WTC11 (cell line): Measurements from ENCODE around the gene FBXO36. TPM values are rescaled to one million over a fixed set of nuclear protein-coding genes. Genes with fewer than 3 reads are reported as not detected.

ENCODE experiments used
- ATAC-seq: fragments of 200-7000 bp; cut with Tn5 transposase; 2 replicates; pipeline ENCODE4 v1.10.0; 2021; ENCODE audit warnings: mild to moderate bottlenecking, moderate library complexity
- CTCF ChIA-PET: fragments of 300-600 bp; sonication (Branson Sonifier 250); formaldehyde crosslinking; loops from one replicate; lab custom pipeline; 2021; ENCODE audit warnings: antibody characterized with exemption; lab: Charles Lee
- POLR2A ChIA-PET: fragments of 350-600 bp; sonication (Branson Sonifier 250); formaldehyde crosslinking; loops from one replicate; lab custom pipeline; 2021; ENCODE audit warnings: antibody characterized with exemption; lab: Charles Lee
- DNase-seq: peaks from one replicate; pipeline ENCODE4 v3.0.0; 2021; ENCODE audit warnings: low spot score
- H3K27ac Mint-ChIP-seq: 2 replicates; pipeline ENCODE4 v1.8.0; 2021; ENCODE audit warnings: mixed read lengths
- H3K27me3 Mint-ChIP-seq: 2 replicates; pipeline ENCODE4 v1.8.0; 2021; ENCODE audit warnings: low read depth, mild to moderate bottlenecking, moderate library complexity, mixed read lengths
- H3K36me3 Mint-ChIP-seq: 2 replicates; pipeline ENCODE4 v1.8.0; 2021; ENCODE audit warnings: mixed read lengths
- H3K4me1 Mint-ChIP-seq: 2 replicates; pipeline ENCODE4 v1.8.0; 2022; ENCODE audit warnings: mixed read lengths
- H3K4me3 Mint-ChIP-seq: 2 replicates; pipeline ENCODE4 v1.8.0; 2021; ENCODE audit warnings: mild to moderate bottlenecking, moderate library complexity, mixed read lengths
- H3K9me3 Mint-ChIP-seq: 2 replicates; pipeline ENCODE4 v1.8.0; 2021; ENCODE audit warnings: mixed read lengths
- CREM ChIP-seq: sonication (generic); formaldehyde crosslinking; IDR thresholded peaks from 2 replicates; pipeline ENCODE4 v1.8.1; 2022; ENCODE audit warnings: mild to moderate bottlenecking, missing genetic modification reagents, moderate library complexity
- E2F1 ChIP-seq: sonication (generic); formaldehyde crosslinking; IDR thresholded peaks from 2 replicates; pipeline ENCODE4 v1.8.0; 2022; ENCODE audit warnings: mild to moderate bottlenecking, missing genetic modification reagents
- E2F5 ChIP-seq: sonication (generic); formaldehyde crosslinking; IDR thresholded peaks from 2 replicates; pipeline ENCODE4 v1.8.1; 2022; ENCODE audit warnings: mild to moderate bottlenecking, moderate library complexity, missing genetic modification reagents
- FOXJ3 ChIP-seq: sonication (generic); formaldehyde crosslinking; IDR thresholded peaks from 2 replicates; pipeline ENCODE4 v1.9.0; 2021; ENCODE audit warnings: missing genetic modification reagents, mild to moderate bottlenecking, borderline replicate concordance
- FOXP1 ChIP-seq: sonication (generic); formaldehyde crosslinking; IDR thresholded peaks from 2 replicates; pipeline ENCODE4 v1.8.0; 2022; ENCODE audit warnings: missing genetic modification reagents, mild to moderate bottlenecking, moderate library complexity, borderline replicate concordance
- MXD4 ChIP-seq: fragments of 250-450 bp; sonication (Bioruptor Pico); IDR thresholded peaks from 2 replicates; pipeline ENCODE4 v1.8.0; 2021; ENCODE audit warnings: mild to moderate bottlenecking, moderate library complexity, borderline replicate concordance
- NFYB ChIP-seq: sonication (generic); formaldehyde crosslinking; conservative IDR thresholded peaks from 2 replicates; pipeline ENCODE4 v1.8.0; 2022; ENCODE audit warnings: low read depth, missing genetic modification reagents
- OVOL2 ChIP-seq: fragments of 250-450 bp; sonication (Bioruptor Pico); IDR thresholded peaks from 2 replicates; pipeline ENCODE4 v1.9.0; 2021; ENCODE audit warnings: mild to moderate bottlenecking, borderline replicate concordance
- PREB ChIP-seq: sonication (generic); formaldehyde crosslinking; IDR thresholded peaks from 2 replicates; pipeline ENCODE4 v1.8.1; 2022; ENCODE audit warnings: mild to moderate bottlenecking, missing genetic modification reagents, moderate library complexity, borderline replicate concordance
- PRRX2 ChIP-seq: fragments of 250-450 bp; sonication (Bioruptor Pico); IDR thresholded peaks from 2 replicates; pipeline ENCODE4 v1.8.0; 2021; ENCODE audit warnings: mild to moderate bottlenecking
- RORB ChIP-seq: fragments of 250-450 bp; sonication (Bioruptor Pico); IDR thresholded peaks from 2 replicates; pipeline ENCODE4 v1.9.0; 2021; ENCODE audit warnings: mild to moderate bottlenecking
- ZBTB43 ChIP-seq: sonication (generic); formaldehyde crosslinking; IDR thresholded peaks from 2 replicates; pipeline ENCODE4 v1.8.1; 2023; ENCODE audit warnings: mild to moderate bottlenecking, missing genetic modification reagents
- ZNF425 ChIP-seq: fragments of 250-450 bp; sonication (Bioruptor Pico); conservative IDR thresholded peaks from 2 replicates; pipeline ENCODE4 v1.9.0; 2021; ENCODE audit warnings: mild to moderate bottlenecking
- ZNF671 ChIP-seq: fragments of 250-450 bp; sonication (Bioruptor Pico); IDR thresholded peaks from 2 replicates; pipeline ENCODE4 v1.8.0; 2021; ENCODE audit warnings: mild to moderate bottlenecking
- total RNA-seq: library from RNA; stranded (reverse); gene quantifications from 3 replicates; pipeline ENCODE4 v1.2.3, GENCODE V29; 2021
- TF ChIP-seq, protein P1 (sequence below): sonication (generic); formaldehyde crosslinking; IDR thresholded peaks from 2 replicates; pipeline ENCODE4 v1.8.0; 2022; ENCODE audit warnings: mild to moderate bottlenecking, missing genetic modification reagents
- TF ChIP-seq, protein P2 (sequence below): fragments of 200-600 bp; IDR thresholded peaks from 2 replicates; pipeline ENCODE4 v1.8.0; 2022; ENCODE audit warnings: antibody characterized with exemption

The FBXO36 gene
- total RNA-seq, 1 experiment from 2014 or later, result 5.3 TPM

DNA sequence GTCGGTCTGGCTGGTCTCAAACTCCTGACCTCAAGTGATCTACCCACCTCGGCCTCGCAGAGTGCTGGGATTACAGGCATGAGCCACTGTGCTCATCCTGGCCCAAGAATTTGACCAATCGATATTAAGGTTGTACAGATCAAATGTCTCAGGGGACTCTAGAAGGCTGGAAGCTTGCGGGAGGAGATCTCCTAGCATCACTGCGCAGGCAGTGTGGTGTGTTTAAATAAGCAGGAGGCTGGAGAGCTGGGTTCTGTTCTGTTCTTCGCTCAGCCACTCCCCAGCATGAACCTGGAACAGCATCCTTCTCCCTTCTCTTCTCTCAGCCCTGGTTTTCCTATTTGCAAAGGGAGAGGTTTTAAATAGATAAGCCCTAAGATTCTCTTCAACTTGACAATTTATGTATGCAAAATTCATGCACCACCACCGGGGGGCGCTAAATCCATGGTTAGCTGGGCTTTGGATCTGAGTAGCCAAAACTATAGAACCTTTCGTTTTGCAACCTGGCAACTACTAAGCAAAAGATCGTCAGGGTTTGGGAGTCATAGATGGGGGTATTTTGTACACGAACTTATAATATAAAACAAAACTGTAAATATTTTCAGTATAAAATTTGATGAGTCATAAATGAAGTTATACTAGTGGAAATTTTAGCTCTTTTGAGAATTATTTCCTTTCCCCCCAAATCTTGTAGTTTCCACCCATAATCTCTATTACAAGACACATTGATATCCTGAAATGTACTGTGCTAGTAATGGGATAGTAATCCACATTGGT lies 85.8 kb downstream of the FBXO36 start:
- no peak overlapping the region for H3K4me3 Mint-ChIP-seq
- CTCF ChIA-PET, result interaction anchor here (0.6 to 3.8 kb wide), 9 partner anchors 9 to 603 kb away, joined by 3 to 34 read pairs (median 5); partner anchors contain the start of gene SLC16A14
- no peak overlapping the region for H3K27ac Mint-ChIP-seq
- POLR2A ChIA-PET, result interaction anchor here (0.6 to 1.2 kb wide), 2 partner anchors 45 to 152 kb away, joined by 3 read pairs; no protein-coding TSS in a partner anchor
- H3K36me3 Mint-ChIP-seq, result no peaks in the 10 kb centered on the region
- ATAC-seq (peak; percentile 70), DNase-seq (peak; percentile 82)
- H3K4me1 Mint-ChIP-seq, result peaks cover 6% of the 10 kb centered on the region; the same call in 1 of the 2 replicates
- H3K27me3 Mint-ChIP-seq, result no peaks in the 10 kb centered on the region
- H3K9me3 Mint-ChIP-seq, result no peaks in the 10 kb centered on the region
- TF ChIP-seq, protein P1, sequence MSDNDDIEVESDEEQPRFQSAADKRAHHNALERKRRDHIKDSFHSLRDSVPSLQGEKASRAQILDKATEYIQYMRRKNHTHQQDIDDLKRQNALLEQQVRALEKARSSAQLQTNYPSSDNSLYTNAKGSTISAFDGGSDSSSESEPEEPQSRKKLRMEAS, result no peak
- TF ChIP-seq, protein P2, sequence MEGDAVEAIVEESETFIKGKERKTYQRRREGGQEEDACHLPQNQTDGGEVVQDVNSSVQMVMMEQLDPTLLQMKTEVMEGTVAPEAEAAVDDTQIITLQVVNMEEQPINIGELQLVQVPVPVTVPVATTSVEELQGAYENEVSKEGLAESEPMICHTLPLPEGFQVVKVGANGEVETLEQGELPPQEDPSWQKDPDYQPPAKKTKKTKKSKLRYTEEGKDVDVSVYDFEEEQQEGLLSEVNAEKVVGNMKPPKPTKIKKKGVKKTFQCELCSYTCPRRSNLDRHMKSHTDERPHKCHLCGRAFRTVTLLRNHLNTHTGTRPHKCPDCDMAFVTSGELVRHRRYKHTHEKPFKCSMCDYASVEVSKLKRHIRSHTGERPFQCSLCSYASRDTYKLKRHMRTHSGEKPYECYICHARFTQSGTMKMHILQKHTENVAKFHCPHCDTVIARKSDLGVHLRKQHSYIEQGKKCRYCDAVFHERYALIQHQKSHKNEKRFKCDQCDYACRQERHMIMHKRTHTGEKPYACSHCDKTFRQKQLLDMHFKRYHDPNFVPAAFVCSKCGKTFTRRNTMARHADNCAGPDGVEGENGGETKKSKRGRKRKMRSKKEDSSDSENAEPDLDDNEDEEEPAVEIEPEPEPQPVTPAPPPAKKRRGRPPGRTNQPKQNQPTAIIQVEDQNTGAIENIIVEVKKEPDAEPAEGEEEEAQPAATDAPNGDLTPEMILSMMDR, result peak; percentile 81

- CTCF ChIA-PET, result interaction anchor here (0.6 to 3.8 kb wide), 8 partner anchors 14 to 602 kb away, joined by 3 to 34 read pairs (median 6); partner anchors contain the start of gene SLC16A14
- ATAC-seq (no peak), DNase-seq (no peak)
- H3K27ac Mint-ChIP-seq, result 0 out of 2 replicates have a peak overlapping the region, but pooled peaks have one; percentile 47
- TF ChIP-seq E2F1 (CRISPR knock-in tag) (no peak), ZNF425 (CRISPR knock-in tag) (no peak), FOXP1 (CRISPR knock-in tag) (no peak), PRRX2 (CRISPR knock-in tag) (no peak), MXD4 (CRISPR knock-in tag) (no peak)
- TF ChIP-seq, protein P1, result no peak
- no peak overlapping the region for H3K4me3 Mint-ChIP-seq
- no peaks in the 10 kb centered on the region for H3K27me3 Mint-ChIP-seq
- H3K36me3 Mint-ChIP-seq, result no peaks in the 10 kb centered on the region
- no peaks in the 10 kb centered on the region for H3K9me3 Mint-ChIP-seq
- POLR2A ChIA-PET, result interaction anchor here (1.2 kb wide), 1 partner anchor 151 kb away, joined by 3 read pairs; no protein-coding TSS in a partner anchor
- peaks cover 6% of the 10 kb centered on the region; the same call in 1 of the 2 replicates for H3K4me1 Mint-ChIP-seq
These were observed 86.4 kb downstream of the FBXO36 start for GRCh38 chr2:230008708-230009066.

GRCh38 chr2:230010501-230010900 lies 88.2 kb downstream of the FBXO36 start:
- Mint-ChIP-seq H3K27ac (no peak overlapping the region), H3K4me3 (no peak overlapping the region), H3K4me1 (peaks cover 6% of the 10 kb centered on the region; the same call in 1 of the 2 replicates), H3K36me3 (peaks cover 4% of the 10 kb centered on the region; the same call in 1 of the 2 replicates), H3K9me3 (peaks cover 7% of the 10 kb centered on the region), H3K27me3 (no peaks in the 10 kb centered on the region)
- TF ChIP-seq FOXJ3 (CRISPR knock-in tag) (no peak), FOXP1 (CRISPR knock-in tag) (no peak), NFYB (CRISPR knock-in tag) (no peak), ZNF671 (CRISPR knock-in tag) (no peak), OVOL2 (CRISPR knock-in tag) (no peak), CREM (CRISPR knock-in tag) (no peak), E2F5 (CRISPR knock-in tag) (no peak), ZBTB43 (CRISPR knock-in tag) (no peak), PREB (no peak), RORB (CRISPR knock-in tag) (no peak)
- ChIA-PET POLR2A (no interaction called here), CTCF (interaction anchor here (0.8 to 1.7 kb wide), 2 partner anchors 57 to 150 kb away, joined by 4 to 5 read pairs; no protein-coding TSS in a partner anchor)
- DNase-seq, result no peak
- ATAC-seq, result no peak
